ENCODE data around the gene DOCK10.
"Not testable (repeated sequence)": the region's sequence is repeated elsewhere in the genome, so short reads cannot be mapped to it uniquely, and the experiment has no call there.

DOCK10 gene

DNA sequence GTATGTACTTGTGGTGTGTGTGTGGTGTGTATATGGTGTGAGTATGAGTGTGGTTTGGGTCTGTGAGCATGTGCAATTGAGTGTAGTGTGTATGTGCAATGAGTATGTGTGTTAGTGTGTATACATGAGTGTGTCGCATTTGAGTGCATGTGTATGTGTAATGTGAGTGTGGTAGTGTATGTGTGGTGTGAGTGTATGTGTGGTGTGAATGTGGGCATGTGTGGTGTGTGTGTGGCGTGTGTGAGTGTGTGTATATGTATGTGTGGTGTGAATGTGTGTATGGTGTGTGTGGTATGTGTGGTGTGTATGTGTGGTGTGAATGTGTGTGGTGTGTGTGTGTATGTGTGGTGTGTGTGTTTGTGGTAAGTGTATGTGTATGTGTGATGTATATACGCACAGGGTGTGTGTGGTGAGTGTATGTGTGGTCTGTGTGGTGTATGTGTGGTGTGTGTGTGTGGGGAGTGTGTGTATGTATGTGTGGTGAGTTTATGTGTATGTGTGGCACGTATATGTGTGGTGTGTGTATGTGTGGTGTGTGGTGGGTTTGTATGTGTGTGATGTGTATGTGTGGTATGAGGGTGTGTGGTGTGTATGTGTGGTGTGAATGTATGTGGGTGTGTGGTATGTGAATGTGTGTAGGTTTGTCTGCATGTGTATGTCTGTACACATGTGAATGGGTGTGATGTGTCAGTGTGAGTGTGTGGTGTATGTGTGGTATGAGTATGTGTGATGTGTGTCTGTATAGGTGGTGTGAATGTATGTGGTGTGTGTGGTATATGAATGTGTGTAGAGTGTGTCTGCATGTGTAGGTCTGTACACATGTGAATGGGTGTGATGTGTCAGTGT, 123.4 kb downstream of the DOCK10 start:
- DNase-seq (ENCODE audit: low spot score) = no peak

- not testable (repeated sequence) for DNase-seq (ENCODE audit: low spot score)
Observed at GRCh38 chr2:224917246-224917645, 125.0 kb downstream of the DOCK10 start.

DNA sequence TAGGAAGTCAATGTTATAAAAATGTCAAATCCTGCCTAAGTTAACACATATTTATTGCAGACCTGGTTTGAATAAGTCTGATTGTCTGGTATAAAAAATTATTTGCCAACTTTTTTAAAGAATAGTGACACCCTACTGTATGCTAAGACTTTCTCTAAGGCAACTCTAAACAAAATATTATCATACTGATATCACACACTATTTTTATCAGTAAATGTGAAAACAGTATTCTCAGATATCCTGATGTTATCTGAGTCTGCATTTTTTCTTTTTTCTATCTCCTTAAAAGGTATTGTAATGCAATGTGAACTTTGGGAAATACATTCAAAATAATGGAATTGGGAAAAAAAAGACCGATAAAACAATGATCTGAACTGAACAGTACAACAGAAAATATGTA, 127.1 kb downstream of the DOCK10 start:
- DNase-seq (ENCODE audit: low spot score) = no peak

DNA sequence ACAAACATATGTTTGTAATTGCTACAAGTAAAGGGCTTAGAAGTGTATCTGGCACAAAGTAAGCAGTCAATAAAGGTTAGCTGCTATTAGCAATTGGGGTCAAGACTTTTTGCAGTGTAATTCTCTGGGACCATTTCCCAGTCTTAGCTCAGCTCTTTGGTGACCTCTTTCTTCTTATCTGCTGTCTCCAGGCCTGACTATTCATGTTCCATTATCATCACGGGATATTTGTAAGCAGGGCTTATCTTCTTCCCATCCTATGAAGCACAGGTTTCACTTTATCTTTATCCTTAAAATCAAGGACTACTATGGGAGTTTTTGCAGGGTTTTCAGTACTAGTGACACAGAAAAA, 131.7 kb downstream of the DOCK10 start:
- no peak for DNase-seq (ENCODE audit: low spot score)

DNA sequence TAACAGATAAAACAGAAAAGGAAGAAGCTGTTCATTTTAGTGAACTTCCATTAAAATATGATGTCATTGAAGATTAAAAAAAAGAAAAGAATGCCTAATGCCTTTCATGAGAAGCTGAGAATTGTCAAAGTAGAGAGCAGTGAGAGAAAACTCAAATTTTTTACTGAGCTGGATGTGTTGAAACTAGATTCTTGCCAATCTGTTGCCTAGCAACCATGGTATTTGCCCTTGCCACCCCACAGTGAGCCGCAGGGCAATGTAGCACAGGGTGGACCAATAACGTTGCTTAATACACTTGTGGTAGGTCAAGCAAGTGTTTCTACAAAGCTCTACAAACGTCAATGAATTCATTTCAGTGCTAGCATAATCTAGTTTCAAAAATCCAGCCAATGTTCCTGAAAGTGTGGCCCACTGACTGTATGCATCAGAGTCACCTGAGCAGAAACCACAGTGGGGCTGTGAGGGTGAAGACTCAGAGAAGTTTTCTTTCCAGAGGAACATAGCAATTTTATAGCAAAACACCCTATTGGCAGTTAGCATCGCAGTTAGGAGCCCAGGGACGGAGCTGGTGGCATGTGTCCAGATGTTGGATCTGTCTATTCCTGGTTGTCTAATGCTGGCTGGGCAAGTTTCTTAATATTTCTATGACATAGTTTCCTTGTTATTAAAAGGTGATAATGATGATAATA, 132.2 kb downstream of the DOCK10 start:
- DNase-seq (ENCODE audit: low spot score) = no peak

GRCh38 chr2:224908818-224909217, 133.4 kb downstream of the DOCK10 start:
- no peak for DNase-seq (ENCODE audit: low spot score)

DNA sequence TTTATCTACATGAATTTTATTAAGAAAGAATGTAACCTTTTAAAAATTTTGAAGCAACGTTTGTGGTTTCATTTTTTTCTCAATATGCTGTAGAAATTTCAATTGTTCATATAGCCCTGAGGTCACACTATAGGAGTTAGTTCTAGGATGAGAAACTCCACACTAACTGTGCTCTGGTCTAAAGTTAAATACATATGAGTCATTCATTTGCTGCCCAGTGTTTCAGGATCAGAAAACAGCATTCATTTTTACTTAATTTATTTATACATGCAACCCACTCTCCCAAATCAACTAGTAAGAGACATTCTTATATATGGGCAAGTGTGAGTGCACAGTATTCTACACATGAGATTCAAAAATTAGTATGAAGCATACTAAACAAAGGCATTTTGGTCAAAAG, 137.9 kb downstream of the DOCK10 start:
- no peak for DNase-seq (ENCODE audit: low spot score)

- no peak for DNase-seq (ENCODE audit: low spot score)
Observed at GRCh38 chr2:224903621-224904020, 138.6 kb downstream of the DOCK10 start.

DNA sequence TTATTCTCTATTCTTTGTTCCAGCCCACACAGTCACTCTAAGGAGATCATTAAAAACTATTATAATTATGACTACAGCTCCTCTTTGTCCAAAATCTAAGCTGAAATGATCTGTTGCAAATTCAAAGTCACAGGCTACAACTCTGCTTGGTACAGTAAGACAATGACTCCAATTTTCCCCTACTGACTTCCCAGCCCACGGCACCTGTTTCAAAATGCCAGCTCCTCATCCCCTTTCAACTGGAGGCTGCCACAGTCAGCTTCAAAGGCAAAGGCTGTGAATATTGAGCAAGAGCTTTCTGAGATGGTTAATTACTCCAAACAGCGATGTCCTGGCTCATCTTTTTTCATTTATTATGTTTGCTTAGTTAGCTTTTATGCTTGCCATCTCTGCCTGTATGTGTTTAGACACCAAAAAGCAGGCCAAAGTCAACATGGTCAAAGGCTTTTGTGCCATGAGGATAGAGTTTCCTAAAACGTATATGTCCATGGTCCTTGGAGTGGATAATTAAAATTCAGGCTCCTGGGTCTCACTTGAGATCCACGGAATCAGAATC, 141.1 kb downstream of the DOCK10 start:
- DNase-seq (ENCODE audit: low spot score) = no peak

- no peak for DNase-seq (ENCODE audit: low spot score)
Observed at GRCh38 chr2:224895377-224895776, 146.9 kb downstream of the DOCK10 start.

DNA sequence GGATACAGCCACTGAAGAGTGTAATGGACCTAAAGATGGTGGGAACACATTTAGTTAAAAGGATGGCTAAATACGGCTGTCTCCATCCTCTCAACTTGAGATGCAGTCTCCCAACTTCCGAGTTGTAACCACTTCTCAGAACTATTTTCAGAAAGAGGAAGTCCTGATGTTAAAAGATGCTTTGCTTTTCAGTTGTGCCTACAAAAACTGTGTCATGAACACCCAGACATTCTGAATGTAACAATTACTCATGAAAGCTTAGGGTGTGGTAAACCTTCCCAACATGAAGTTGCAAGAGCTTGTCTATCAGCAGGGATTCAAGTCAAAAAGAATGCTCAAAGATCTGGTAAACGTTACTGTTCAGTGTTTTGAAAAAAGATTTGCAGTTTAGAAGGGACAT, 147.9 kb downstream of the DOCK10 start:
- DNase-seq (ENCODE audit: low spot score) = peak; percentile 34

DNA sequence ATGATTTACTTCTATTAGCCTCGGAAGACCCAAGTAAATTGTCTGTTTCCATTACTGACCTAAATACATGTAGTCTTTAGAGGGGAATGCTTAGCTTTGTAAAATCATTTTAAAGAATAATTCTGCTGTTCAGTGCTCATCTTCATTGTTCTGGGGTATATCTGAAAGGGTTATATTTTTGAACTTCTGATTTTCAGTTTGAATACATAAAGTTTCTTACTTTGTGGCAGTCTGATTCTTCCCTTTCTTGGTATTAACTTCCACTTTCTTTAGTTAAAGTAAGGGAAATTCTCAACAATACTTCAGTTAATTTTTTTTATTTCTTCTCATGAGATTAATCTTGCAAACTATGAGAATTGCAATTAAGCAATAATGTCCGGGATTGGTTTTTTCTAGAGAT, 148.4 kb downstream of the DOCK10 start:
- no peak for DNase-seq (ENCODE audit: low spot score)

DNA sequence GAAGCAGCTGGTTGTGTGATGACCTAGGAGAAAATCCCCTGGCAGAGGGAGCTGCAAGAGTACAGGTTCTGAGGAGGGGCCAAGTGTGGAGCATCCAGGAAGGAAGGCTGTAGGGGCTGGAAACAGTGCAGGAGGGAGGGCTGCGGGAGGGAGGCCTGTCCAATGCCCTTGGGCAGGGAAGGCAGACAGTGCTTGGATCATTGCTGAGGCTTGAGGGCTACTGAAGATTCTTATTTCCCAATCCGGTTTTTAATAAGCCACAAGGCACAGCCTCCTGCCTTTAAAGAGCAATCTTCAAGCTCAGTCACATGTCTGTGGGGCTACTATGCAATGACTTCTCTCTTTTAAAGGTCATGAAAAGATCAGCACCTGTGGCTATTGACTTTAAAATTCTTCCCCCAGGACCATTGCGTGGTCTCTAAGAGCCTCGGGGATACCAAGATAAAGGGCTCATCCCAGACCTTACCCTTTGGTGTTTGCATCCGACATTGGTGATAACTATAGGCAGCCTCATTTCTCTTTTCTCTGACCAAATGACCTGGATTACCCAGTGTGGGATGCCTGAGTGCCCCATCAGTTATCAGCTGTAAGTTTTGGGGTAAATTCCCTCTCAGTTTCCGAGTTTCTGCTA, 149.6 kb downstream of the DOCK10 start:
- DNase-seq (ENCODE audit: low spot score) = no peak

GRCh38 chr2:224890372-224890771, 151.9 kb downstream of the DOCK10 start:
- no peak for DNase-seq (ENCODE audit: low spot score)

DNA sequence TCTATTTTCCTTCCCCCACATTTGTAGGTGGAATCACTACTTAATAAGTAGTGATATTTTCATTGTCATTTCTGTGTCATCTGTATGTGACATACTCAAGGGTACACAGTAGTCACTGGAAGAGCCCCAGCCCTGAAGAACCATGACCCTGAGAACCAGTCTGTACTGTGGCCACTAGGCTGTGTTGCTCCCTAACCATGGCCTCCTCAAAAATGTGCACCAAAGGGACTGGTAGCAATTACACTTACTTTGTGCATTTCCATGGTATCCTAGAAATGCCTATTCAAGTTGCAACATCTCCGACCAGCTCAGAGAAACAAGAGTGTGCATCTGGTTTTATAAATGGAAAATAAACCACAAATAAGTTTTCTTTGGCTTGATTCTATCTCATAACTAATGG, 155.1 kb downstream of the DOCK10 start:
- no peak for DNase-seq (ENCODE audit: low spot score)

DNA sequence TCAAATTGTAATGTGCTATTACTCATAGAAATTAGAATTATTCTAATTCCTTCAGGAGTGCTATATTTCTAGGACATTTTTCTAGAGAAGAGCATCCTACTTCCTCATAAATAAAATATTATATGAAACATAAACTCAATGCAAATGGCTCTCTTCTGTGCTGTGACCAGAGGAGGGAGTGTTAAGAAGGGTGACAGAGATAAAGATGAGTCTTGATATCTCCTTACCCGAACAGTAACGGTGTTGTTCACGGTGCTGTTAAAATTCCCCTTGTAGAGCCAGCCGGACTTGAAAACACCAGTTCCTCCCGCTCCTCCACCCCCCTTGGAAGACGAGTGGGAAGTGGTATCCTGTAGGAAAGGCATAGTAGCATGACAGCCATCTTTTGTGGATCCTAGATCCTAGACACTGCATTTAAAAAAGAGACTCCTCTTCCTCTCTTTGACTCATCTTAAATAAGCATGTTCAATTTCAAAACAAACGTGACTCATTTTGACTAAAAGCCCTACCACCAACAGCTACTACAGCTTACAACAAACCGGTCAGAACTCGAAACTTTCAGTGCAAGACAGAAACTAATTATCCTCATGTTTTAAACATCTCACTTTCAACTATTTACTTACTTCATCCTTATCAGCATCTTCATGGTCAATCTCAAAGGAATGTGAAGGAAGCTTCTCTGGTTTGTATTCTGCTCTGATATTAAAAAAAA, 156.3 kb downstream of the DOCK10 start:
- DNase-seq (ENCODE audit: low spot score) = no peak

GRCh38 chr2:224885291-224885690, 157.0 kb downstream of the DOCK10 start:
- no peak for DNase-seq (ENCODE audit: low spot score)

- DNase-seq (ENCODE audit: low spot score) = no peak
Observed at GRCh38 chr2:224884188-224884587, 158.1 kb downstream of the DOCK10 start.

- no peak for DNase-seq (ENCODE audit: low spot score)
Observed at GRCh38 chr2:224883700-224884099, 158.6 kb downstream of the DOCK10 start.

GRCh38 chr2:224883172-224883516, 159.1 kb downstream of the DOCK10 start:
- no peak for DNase-seq (ENCODE audit: low spot score)

- no peak for DNase-seq (ENCODE audit: low spot score)
Observed at GRCh38 chr2:224882291-224883171, 159.7 kb downstream of the DOCK10 start.

All from putamen (tissue), 1 donor.